COR-L47 (cell line): ENCODE data around the gene POMT2.

Experiments
- DNase-seq: peaks from one replicate; lab custom pipeline; 2025; lab: John Stamatoyannopoulos, UW

Gene POMT2

GRCh38 chr14:77240336-77240915 lies 80.3 kb downstream of the POMT2 start:
- DNase-seq, result no peak

GRCh38 chr14:77239412-77239811 lies 81.3 kb downstream of the POMT2 start:
- DNase-seq, result no peak

- no peak for DNase-seq
Observed at GRCh38 chr14:77238996-77239395, 81.7 kb downstream of the POMT2 start.

- no peak for DNase-seq
Observed at GRCh38 chr14:77238356-77238755, 82.3 kb downstream of the POMT2 start.

- DNase-seq, result no peak
Observed at GRCh38 chr14:77236814-77237213, 83.9 kb downstream of the POMT2 start.

- no peak for DNase-seq
Observed at GRCh38 chr14:77231721-77232120, 89.0 kb downstream of the POMT2 start.

GRCh38 chr14:77230914-77231313 lies 89.8 kb downstream of the POMT2 start:
- DNase-seq, result no peak

- DNase-seq, result no peak
Observed at GRCh38 chr14:77228056-77228455, 92.6 kb downstream of the POMT2 start.

GRCh38 chr14:77225892-77226557 lies 94.7 kb downstream of the POMT2 start:
- DNase-seq, result no peak

GRCh38 chr14:77225254-77225653 lies 95.4 kb downstream of the POMT2 start:
- DNase-seq, result no peak
